Measurements from ENCODE around the gene INAFM2. TPM values are rescaled to one million over a fixed set of nuclear protein-coding genes. Genes with fewer than 3 reads are reported as not detected.

The INAFM2 gene
- total and polyA plus RNA-seq, 2 donors (not counting 1 experiment from before 2014, with no cell fraction given): 8.9 to 11.0 TPM

- Histone ChIP-seq H3K9me3 (ENCODE audit: control insufficient read depth, insufficient read depth, low read depth, low read length) (no peaks in the 10 kb centered on the region), H3K27me3 (ENCODE audit: control insufficient read depth, insufficient read depth, low read length) (no peaks in the 10 kb centered on the region), H3K36me3 (ENCODE audit: control insufficient read depth, insufficient read depth, low read length) (peaks cover 24% of the 10 kb centered on the region), H2AFZ (ENCODE audit: low read length) (no peak overlapping the region), H3K4me3 (replicated peaks in 1 of 4; ENCODE audit: control extremely low read depth in 1 of 4, insufficient read depth in 1 of 4, low read depth in 3 of 4, low read length in 4 of 4) (no peak overlapping the region), H3K4me1 (ENCODE audit: control insufficient read depth, extremely low read depth, insufficient read depth, low read length) (peaks cover 32% of the 10 kb centered on the region), H3K9ac (ENCODE audit: insufficient read depth, low read length) (no peak overlapping the region), H3K4me2 (ENCODE audit: extremely low read depth, insufficient read depth, low read length) (no peak overlapping the region), H3K79me2 (ENCODE audit: control insufficient read depth, insufficient read depth, low read length) (peaks cover 18% of the 10 kb centered on the region), H3K27ac (ENCODE audit: insufficient read depth, low read length) (no peak overlapping the region), H4K20me1 (ENCODE audit: control insufficient read depth, extremely low read depth, insufficient read depth, low read length) (no peaks in the 10 kb centered on the region)
- TF ChIP-seq CTCF (conservative IDR thresholded peaks at IDR 0.05 in 1 of 2, IDR thresholded peaks at IDR 0.05 in 1 of 2; ENCODE audit: low read depth in 1 of 2, low read length in 2 of 2) (no peak), EZH2 (IDR thresholded peaks at IDR 0.05; ENCODE audit: low read length, missing control alignments) (no peak)
- no peak for DNase-seq (ENCODE audit: low read depth in 2 of 2)
Observed at GRCh38 chr15:40335938-40336743, 12.6 kb downstream of the INAFM2 start.

GRCh38 chr15:40336744-40337122 is 13.2 kb downstream of the INAFM2 start:
- Histone ChIP-seq H3K4me3 (replicated peaks in 1 of 4; ENCODE audit: control extremely low read depth in 1 of 4, insufficient read depth in 1 of 4, low read depth in 3 of 4, low read length in 4 of 4) (no peak overlapping the region), H3K9me3 (ENCODE audit: control insufficient read depth, insufficient read depth, low read depth, low read length) (no peaks in the 10 kb centered on the region), H3K79me2 (ENCODE audit: control insufficient read depth, insufficient read depth, low read length) (peaks cover 18% of the 10 kb centered on the region), H3K4me1 (ENCODE audit: control insufficient read depth, extremely low read depth, insufficient read depth, low read length) (peaks cover 36% of the 10 kb centered on the region), H3K36me3 (ENCODE audit: control insufficient read depth, insufficient read depth, low read length) (peaks cover 24% of the 10 kb centered on the region), H2AFZ (ENCODE audit: low read length) (no peak overlapping the region), H3K4me2 (ENCODE audit: extremely low read depth, insufficient read depth, low read length) (no peak overlapping the region), H3K9ac (ENCODE audit: insufficient read depth, low read length) (no peak overlapping the region), H3K27ac (ENCODE audit: insufficient read depth, low read length) (no peak overlapping the region), H4K20me1 (ENCODE audit: control insufficient read depth, extremely low read depth, insufficient read depth, low read length) (no peaks in the 10 kb centered on the region), H3K27me3 (ENCODE audit: control insufficient read depth, insufficient read depth, low read length) (no peaks in the 10 kb centered on the region)
- TF ChIP-seq CTCF (conservative IDR thresholded peaks at IDR 0.05 in 1 of 2, IDR thresholded peaks at IDR 0.05 in 1 of 2; ENCODE audit: low read depth in 1 of 2, low read length in 2 of 2) (no peak), EZH2 (IDR thresholded peaks at IDR 0.05; ENCODE audit: low read length, missing control alignments) (no peak)
- DNase-seq (ENCODE audit: low read depth in 2 of 2): no peak

GRCh38 chr15:40337597-40337996 is 14.1 kb downstream of the INAFM2 start:
- H3K4me3 ChIP-seq (replicated peaks in 1 of 4; ENCODE audit: control extremely low read depth in 1 of 4, insufficient read depth in 1 of 4, low read depth in 3 of 4, low read length in 4 of 4): no peak overlapping the region
- H3K4me2 ChIP-seq (ENCODE audit: extremely low read depth, insufficient read depth, low read length): no peak overlapping the region
- no peaks in the 10 kb centered on the region for H4K20me1 ChIP-seq (ENCODE audit: control insufficient read depth, extremely low read depth, insufficient read depth, low read length)
- H3K9me3 ChIP-seq (ENCODE audit: control insufficient read depth, insufficient read depth, low read depth, low read length): no peaks in the 10 kb centered on the region
- peak overlapping the region; percentile 31 for H3K27ac ChIP-seq (ENCODE audit: insufficient read depth, low read length)
- no peak for DNase-seq (ENCODE audit: low read depth in 2 of 2)
- H3K4me1 ChIP-seq (ENCODE audit: control insufficient read depth, extremely low read depth, insufficient read depth, low read length): peaks cover 36% of the 10 kb centered on the region
- H3K36me3 ChIP-seq (ENCODE audit: control insufficient read depth, insufficient read depth, low read length): peaks cover 24% of the 10 kb centered on the region
- no peak overlapping the region for H3K9ac ChIP-seq (ENCODE audit: insufficient read depth, low read length)
- no peaks in the 10 kb centered on the region for H3K27me3 ChIP-seq (ENCODE audit: control insufficient read depth, insufficient read depth, low read length)
- no peak overlapping the region for H2AFZ ChIP-seq (ENCODE audit: low read length)
- peaks cover 18% of the 10 kb centered on the region for H3K79me2 ChIP-seq (ENCODE audit: control insufficient read depth, insufficient read depth, low read length)
- no peak for TF ChIP-seq EZH2 (IDR thresholded peaks at IDR 0.05; ENCODE audit: low read length, missing control alignments)
- TF ChIP-seq CTCF (conservative IDR thresholded peaks at IDR 0.05 in 1 of 2, IDR thresholded peaks at IDR 0.05 in 1 of 2; ENCODE audit: low read depth in 1 of 2, low read length in 2 of 2): no peak
